GM21526 (cell line): ENCODE data around the gene FBXW2.

Source experiments
- ATAC-seq: cut with Tn5 transposase; IDR thresholded peaks from one replicate; pipeline ENCODE4 v1.9.1; 2021; ENCODE audit warnings: moderate library complexity; ENCODE audit not compliant: unreplicated experiment, low FRiP score

Gene FBXW2

DNA sequence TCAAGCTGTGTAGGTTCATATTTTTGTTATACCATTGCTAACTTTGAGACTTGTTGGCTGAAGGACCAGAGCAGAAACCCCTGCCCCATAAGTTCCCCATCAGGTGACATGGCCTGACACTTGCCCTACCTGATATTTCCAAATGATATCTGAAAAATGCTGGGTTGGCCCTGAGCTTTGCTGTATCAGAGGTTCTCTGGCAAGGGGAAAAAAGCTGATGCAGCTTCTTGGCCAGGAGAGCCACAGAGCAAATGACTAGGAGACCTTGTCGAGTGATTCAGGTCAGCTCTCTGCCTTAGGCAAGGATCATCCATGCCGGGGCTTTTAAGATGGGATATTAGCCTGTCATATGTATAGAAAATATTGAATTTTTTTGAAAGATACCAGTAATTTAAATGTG is 76.0 kb downstream of the FBXW2 start:
- ATAC-seq, result no peak

GRCh38 chr9:120716483-120716882 is 76.7 kb downstream of the FBXW2 start:
- no peak for ATAC-seq

DNA sequence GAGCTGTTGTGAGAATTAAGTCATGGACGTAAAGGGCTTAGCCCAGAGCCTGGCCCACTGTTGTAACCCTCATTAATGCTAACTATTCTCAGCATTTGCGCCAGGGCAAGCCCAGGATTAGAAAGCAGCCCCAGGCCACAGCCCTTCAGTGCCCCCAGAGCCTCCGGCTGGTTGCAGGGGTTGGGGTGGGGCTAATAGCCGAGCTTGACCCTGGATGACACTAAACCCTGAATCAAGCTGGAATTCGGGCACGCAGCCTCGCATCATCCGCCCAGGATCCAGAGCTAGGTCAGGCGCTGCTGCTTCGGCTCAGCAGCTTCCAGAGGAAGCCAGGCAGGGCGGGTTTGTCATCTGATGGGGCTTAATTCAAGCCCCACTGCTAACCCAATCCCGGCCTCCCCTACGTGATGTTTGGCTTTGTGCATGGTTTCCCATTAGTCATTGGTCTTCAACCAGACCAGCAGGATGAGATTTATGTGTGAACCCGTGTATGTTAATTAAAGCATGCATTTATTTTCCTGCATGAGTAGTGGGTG is 77.8 kb downstream of the FBXW2 start:
- no peak for ATAC-seq

- ATAC-seq, result peak; percentile 28
Measured at GRCh38 chr9:120714846-120715388, 78.3 kb downstream of the FBXW2 start.

- peak; percentile 88 for ATAC-seq
Measured at GRCh38 chr9:120714088-120714845, 78.9 kb downstream of the FBXW2 start, which contains the start of gene MEGF9. TSS of gene MEGF9 (minus strand) at chr9:120714470. CDS start at chr9:120714358, 112 bp downstream.

DNA sequence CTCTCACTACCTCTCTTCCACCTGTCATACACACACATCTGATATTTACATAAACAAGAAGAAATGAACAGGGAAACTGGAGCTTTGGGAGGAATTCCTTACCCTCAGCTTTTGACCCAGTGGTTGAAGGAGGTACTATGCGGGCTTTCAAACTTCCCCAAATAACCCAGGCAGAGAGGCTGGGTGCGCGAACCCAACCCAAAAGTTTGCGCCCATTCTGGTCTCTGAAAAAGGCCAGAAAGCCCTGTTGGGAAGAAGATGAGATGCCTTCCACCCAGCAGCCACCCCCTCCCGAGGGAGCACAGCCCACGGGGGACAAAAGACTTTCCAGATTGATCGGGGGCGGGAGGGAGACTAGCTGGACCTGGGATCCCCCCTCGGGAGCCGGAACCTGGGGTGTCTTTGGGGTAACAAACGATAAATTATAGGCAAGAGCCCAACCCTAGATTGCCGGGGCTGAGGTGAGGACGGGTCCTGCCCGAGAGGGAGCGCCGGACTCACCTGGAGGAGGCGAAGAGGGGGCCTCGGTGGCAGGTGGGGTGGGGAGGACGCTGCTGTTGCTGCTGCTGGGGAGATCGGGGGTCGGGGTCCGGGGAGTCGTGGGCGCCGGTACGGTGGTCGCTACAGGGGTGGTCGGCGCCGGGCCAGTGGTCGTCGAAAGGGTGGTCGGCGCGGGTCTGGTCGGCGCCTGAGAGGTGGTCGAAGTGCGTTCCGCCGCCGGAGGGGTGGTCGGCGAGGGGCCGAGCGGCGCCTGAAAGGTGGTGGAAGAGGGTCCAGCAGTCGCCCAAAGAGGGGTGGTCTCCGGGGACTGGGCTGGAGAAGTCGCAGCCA is 79.7 kb downstream of the FBXW2 start:
- no peak for ATAC-seq

DNA sequence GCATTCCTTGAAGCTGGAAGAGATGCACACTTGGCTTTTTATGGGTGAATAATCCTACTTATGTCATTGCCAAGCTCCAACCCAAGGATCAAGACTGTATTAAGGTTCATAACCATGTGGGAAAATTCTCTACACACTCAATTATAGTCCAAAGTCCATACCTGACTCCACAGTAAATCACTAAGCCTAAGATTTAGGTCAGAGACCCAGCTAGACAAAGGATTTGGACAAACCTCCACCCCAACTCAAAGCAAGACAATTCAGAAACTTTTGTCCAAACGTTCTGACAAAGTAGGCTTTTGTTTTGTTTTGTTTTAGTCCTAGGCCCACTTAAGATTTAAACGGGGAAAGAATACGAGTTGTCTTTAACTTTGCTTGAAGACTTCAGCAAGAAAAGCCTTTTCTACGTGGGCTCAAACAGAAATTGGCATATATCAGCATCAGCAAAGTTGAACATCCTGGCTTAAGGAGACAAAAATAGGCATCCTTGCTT is 80.6 kb downstream of the FBXW2 start:
- no peak for ATAC-seq

DNA sequence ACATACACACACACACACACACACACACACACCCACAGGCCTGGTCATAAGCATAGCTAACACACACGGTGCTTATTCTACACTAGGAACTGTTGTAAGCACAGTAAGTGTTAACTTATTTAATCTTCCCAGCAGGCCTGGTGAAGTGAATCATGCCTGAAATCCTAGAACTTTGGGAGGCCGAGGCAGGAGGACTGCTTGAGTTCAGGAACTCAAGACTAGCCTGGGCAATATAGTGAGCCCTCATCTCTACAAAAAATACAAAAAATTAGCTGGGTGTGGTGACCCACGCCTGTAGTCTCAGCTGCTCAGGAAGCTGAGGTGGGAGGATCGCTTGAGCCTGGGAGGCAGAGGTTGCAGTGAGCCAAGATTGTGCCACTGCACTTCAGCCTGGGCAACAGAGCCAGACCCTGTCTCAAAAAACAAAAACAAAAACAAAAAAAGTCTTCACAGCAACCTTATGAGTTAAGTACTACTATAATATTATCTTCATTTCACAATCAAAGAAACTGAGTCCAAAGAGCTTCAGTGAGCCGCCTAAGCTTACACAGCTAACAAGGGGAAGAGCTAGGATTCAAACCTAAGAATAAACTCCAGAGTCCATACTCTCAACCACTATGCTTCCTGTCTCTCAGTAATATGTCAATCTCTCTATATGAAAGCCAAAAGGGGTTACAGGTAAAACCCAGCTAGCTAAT is 81.2 kb downstream of the FBXW2 start:
- ATAC-seq, result no peak

DNA sequence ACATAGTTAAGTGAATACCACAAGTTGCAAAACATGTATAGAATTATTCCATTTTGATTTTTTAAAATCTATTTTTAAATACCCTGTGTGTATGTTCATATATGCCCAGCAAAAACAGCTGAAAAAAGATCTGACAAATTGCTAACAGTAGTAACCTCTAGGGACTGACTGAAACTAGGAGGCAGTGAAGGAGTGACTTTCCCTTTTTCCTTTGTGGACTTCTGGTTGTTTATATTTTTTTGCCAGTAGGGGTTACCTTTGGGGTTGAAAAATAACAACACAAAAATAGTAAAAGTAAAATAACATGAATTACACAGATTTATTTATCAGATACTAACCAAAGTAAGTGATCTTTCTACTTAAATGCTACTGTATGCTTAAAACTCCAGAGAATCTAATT is 81.9 kb downstream of the FBXW2 start:
- ATAC-seq, result no peak

- no peak for ATAC-seq
Measured at GRCh38 chr9:120710110-120710981, 82.9 kb downstream of the FBXW2 start.

GRCh38 chr9:120708526-120709224 is 84.5 kb downstream of the FBXW2 start:
- no peak for ATAC-seq

- no peak for ATAC-seq
Measured at GRCh38 chr9:120707170-120707569, 86.0 kb downstream of the FBXW2 start.
